Measurements from ENCODE around the gene CTPS1. TPM values are rescaled to one million over a fixed set of nuclear protein-coding genes. Genes with fewer than 3 reads are reported as not detected.

The CTPS1 gene
- total and polyA plus RNA-seq, 2 experiments from 2014 or later: 31.8 to 93.9 TPM

DNA sequence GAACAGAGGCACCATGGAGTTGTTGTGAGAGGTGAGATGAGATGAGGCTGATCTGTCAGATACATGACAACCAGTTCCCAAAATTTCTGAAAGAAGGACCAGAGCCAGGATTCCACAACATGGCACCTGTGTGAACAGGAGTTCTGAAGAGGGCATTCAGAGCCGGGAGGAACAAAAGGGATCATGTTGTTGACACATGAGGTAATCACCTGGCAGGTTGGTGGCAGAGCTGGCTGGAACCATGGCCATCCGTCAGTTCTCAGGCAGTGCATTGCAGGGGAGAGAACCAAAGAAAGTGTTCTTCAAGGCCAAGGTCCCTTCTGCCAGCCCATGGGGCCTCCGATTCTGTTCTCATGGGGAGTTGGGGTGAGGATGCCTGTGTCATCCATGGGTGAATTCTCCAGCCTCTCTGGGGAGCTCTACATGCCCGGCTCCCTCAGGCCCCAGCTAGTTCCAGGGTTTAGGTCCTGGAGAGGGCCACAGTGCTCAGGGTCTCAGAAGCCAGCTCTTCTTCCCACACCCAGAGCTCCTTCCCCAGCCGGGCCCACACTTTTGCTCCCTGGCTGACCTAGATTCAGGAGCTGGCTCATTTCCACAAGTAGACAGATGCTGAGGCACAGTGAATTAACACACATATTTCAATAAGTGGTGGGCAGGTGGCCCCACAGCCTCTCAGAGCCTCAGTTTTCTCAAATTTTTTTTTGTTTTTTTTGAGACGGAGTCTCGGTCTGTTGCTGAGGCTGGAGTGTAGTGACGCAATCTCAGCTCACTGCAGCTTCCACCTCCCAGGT, 49.1 kb upstream of the CTPS1 start (continued):
- TF ChIP-seq, protein P1, sequence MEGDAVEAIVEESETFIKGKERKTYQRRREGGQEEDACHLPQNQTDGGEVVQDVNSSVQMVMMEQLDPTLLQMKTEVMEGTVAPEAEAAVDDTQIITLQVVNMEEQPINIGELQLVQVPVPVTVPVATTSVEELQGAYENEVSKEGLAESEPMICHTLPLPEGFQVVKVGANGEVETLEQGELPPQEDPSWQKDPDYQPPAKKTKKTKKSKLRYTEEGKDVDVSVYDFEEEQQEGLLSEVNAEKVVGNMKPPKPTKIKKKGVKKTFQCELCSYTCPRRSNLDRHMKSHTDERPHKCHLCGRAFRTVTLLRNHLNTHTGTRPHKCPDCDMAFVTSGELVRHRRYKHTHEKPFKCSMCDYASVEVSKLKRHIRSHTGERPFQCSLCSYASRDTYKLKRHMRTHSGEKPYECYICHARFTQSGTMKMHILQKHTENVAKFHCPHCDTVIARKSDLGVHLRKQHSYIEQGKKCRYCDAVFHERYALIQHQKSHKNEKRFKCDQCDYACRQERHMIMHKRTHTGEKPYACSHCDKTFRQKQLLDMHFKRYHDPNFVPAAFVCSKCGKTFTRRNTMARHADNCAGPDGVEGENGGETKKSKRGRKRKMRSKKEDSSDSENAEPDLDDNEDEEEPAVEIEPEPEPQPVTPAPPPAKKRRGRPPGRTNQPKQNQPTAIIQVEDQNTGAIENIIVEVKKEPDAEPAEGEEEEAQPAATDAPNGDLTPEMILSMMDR (conservative IDR thresholded peaks at IDR 0.05; ENCODE audit: low read depth in 2 of 2): no peak
- no peak for TF ChIP-seq EZH2phosphoT487 (IDR thresholded peaks at IDR 0.05; ENCODE audit: unreplicated experiment)
- TF ChIP-seq POLR2AphosphoS5 (IDR thresholded peaks at IDR 0.05; ENCODE audit: low read depth): no peak
- no peak for TF ChIP-seq CREB1 (CRISPR knock-in tag; IDR thresholded peaks at IDR 0.05; ENCODE audit: low read depth)

DNA sequence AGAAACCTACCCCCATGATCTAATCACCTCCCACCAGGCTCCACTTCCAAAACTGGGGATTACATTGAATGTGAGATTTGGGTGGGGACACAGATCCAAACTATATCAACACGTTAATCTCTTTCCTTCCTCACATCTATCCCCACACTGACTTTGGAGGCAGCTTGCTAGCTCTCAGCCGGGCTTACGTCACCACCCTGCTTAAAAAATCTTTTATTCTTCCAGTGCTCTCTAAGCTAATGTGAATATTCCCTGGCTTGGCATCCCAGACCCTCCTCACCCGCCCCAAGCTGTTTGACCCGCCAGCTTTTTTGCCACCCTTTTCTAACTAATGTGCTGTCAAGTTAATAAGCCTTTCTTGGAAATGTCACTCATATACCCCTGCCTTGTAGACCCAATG, 47.9 kb upstream of the CTPS1 start:
- no peak overlapping the region for H3K4me3 Mint-ChIP-seq

DNA sequence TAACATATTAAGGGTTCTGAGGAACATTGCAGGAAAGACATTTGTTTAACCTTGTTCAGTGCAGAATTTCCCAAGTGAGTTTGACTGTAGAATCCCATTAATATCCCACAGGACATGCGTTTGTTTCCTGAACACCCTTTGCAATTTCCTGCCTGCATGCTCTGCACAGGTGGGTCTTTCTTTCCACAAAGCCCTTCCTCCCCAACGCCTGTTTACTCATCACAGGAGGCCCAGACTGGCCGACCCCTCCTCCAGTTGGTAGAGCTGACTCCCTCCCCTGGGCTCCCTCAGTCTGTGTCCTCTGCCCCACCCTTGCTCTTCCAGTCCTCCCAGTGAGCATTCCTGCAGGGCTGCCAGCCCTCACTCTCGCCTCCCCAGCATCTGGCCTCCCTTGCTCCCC, 47.5 kb upstream of the CTPS1 start:
- Mint-ChIP-seq H3K4me1 (peaks cover 19% of the 10 kb centered on the region), H3K27ac (no peak overlapping the region), H3K9me3 (no peaks in the 10 kb centered on the region), H3K4me3 (no peak overlapping the region), H3K27me3 (ENCODE audit: insufficient read depth, low read depth, poor library complexity) (no peaks in the 10 kb centered on the region), H3K36me3 (ENCODE audit: low read depth) (no peaks in the 10 kb centered on the region)
- ATAC-seq (peak; percentile 86), DNase-seq (ENCODE audit: low spot score) (peak; percentile 29)
- Histone ChIP-seq H3K27ac (ENCODE audit: low read depth) (no peak overlapping the region), H2AFZ (peak overlapping the region; percentile 59; the same call in 1 of the 2 replicates), H3K9me2 (ENCODE audit: insufficient read depth) (no peaks in the 10 kb centered on the region), H3F3A (replicated peaks; ENCODE audit: low read depth) (no peaks in the 10 kb centered on the region), H3K79me2 (replicated peaks; ENCODE audit: insufficient read depth) (no peaks in the 10 kb centered on the region), H3K27me3 (ENCODE audit: insufficient read depth) (no peaks in the 10 kb centered on the region), H3K4me1 (ENCODE audit: insufficient read depth) (peaks cover 12% of the 10 kb centered on the region), H3K4me3 (no peak overlapping the region), H3K4me2 (0 out of 2 replicates have a peak overlapping the region, but pooled peaks have one; percentile 29), H3K36me3 (ENCODE audit: insufficient read depth) (no peaks in the 10 kb centered on the region), H4K20me1 (replicated peaks; ENCODE audit: insufficient read depth) (no peaks in the 10 kb centered on the region)
- no peak for TF ChIP-seq ZNF114 (CRISPR knock-in tag; IDR thresholded peaks at IDR 0.05)
- TF ChIP-seq JUNB (IDR thresholded peaks at IDR 0.05; ENCODE audit: unreplicated experiment): no peak
- TF ChIP-seq POLR2AphosphoS5 (IDR thresholded peaks at IDR 0.05; ENCODE audit: low read depth): no peak
- TF ChIP-seq CREB1 (CRISPR knock-in tag; IDR thresholded peaks at IDR 0.05; ENCODE audit: low read depth): no peak
- TF ChIP-seq EZH2phosphoT487 (IDR thresholded peaks at IDR 0.05; ENCODE audit: unreplicated experiment): no peak
- TF ChIP-seq, protein P2, sequence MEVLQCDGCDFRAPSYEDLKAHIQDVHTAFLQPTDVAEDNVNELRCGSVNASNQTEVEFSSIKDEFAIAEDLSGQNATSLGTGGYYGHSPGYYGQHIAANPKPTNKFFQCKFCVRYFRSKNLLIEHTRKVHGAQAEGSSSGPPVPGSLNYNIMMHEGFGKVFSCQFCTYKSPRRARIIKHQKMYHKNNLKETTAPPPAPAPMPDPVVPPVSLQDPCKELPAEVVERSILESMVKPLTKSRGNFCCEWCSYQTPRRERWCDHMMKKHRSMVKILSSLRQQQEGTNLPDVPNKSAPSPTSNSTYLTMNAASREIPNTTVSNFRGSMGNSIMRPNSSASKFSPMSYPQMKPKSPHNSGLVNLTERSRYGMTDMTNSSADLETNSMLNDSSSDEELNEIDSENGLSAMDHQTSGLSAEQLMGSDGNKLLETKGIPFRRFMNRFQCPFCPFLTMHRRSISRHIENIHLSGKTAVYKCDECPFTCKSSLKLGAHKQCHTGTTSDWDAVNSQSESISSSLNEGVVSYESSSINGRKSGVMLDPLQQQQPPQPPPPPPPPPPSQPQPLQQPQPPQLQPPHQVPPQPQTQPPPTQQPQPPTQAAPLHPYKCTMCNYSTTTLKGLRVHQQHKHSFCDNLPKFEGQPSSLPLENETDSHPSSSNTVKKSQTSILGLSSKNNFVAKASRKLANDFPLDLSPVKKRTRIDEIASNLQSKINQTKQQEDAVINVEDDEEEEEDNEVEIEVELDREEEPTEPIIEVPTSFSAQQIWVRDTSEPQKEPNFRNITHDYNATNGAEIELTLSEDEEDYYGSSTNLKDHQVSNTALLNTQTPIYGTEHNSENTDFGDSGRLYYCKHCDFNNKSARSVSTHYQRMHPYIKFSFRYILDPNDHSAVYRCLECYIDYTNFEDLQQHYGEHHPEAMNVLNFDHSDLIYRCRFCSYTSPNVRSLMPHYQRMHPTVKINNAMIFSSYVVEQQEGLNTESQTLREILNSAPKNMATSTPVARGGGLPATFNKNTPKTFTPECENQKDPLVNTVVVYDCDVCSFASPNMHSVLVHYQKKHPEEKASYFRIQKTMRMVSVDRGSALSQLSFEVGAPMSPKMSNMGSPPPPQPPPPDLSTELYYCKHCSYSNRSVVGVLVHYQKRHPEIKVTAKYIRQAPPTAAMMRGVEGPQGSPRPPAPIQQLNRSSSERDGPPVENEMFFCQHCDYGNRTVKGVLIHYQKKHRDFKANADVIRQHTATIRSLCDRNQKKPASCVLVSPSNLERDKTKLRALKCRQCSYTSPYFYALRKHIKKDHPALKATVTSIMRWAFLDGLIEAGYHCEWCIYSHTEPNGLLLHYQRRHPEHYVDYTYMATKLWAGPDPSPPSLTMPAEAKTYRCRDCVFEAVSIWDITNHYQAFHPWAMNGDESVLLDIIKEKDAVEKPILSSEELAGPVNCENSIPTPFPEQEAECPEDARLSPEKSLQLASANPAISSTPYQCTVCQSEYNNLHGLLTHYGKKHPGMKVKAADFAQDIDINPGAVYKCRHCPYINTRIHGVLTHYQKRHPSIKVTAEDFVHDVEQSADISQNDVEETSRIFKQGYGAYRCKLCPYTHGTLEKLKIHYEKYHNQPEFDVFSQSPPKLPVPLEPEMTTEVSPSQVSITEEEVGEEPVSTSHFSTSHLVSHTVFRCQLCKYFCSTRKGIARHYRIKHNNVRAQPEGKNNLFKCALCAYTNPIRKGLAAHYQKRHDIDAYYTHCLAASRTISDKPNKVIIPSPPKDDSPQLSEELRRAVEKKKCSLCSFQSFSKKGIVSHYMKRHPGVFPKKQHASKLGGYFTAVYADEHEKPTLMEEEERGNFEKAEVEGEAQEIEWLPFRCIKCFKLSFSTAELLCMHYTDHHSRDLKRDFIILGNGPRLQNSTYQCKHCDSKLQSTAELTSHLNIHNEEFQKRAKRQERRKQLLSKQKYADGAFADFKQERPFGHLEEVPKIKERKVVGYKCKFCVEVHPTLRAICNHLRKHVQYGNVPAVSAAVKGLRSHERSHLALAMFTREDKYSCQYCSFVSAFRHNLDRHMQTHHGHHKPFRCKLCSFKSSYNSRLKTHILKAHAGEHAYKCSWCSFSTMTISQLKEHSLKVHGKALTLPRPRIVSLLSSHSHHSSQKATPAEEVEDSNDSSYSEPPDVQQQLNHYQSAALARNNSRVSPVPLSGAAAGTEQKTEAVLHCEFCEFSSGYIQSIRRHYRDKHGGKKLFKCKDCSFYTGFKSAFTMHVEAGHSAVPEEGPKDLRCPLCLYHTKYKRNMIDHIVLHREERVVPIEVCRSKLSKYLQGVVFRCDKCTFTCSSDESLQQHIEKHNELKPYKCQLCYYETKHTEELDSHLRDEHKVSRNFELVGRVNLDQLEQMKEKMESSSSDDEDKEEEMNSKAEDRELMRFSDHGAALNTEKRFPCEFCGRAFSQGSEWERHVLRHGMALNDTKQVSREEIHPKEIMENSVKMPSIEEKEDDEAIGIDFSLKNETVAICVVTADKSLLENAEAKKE (CRISPR knock-in tag; IDR thresholded peaks at IDR 0.05): no peak

More for the DNA sequence above, 47.9 kb upstream of the CTPS1 start:
- no peaks in the 10 kb centered on the region for H3K79me2 ChIP-seq (replicated peaks; ENCODE audit: insufficient read depth)
- ATAC-seq: no peak
- no peaks in the 10 kb centered on the region for H3K27me3 Mint-ChIP-seq (ENCODE audit: insufficient read depth, low read depth, poor library complexity)
- no peak overlapping the region for H3K4me3 ChIP-seq
- H4K20me1 ChIP-seq (replicated peaks; ENCODE audit: insufficient read depth): no peaks in the 10 kb centered on the region
- H2AFZ ChIP-seq: peak overlapping the region; percentile 59; the same call in 1 of the 2 replicates
- no peak overlapping the region for H3K27ac ChIP-seq (ENCODE audit: low read depth)
- DNase-seq (ENCODE audit: low spot score): no peak
- 0 out of 2 replicates have a peak overlapping the region, but pooled peaks have one; percentile 29 for H3K4me2 ChIP-seq
- no peak for TF ChIP-seq EZH2 (IDR thresholded peaks at IDR 0.05; ENCODE audit: low read depth, unreplicated experiment)
- TF ChIP-seq, protein P3, sequence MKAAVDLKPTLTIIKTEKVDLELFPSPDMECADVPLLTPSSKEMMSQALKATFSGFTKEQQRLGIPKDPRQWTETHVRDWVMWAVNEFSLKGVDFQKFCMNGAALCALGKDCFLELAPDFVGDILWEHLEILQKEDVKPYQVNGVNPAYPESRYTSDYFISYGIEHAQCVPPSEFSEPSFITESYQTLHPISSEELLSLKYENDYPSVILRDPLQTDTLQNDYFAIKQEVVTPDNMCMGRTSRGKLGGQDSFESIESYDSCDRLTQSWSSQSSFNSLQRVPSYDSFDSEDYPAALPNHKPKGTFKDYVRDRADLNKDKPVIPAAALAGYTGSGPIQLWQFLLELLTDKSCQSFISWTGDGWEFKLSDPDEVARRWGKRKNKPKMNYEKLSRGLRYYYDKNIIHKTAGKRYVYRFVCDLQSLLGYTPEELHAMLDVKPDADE (IDR thresholded peaks at IDR 0.05): no peak
- H3K9me3 Mint-ChIP-seq: no peaks in the 10 kb centered on the region
- no peaks in the 10 kb centered on the region for H3K27me3 ChIP-seq (ENCODE audit: insufficient read depth)
- no peaks in the 10 kb centered on the region for H3F3A ChIP-seq (replicated peaks; ENCODE audit: low read depth)
- H3K27ac Mint-ChIP-seq: no peak overlapping the region
- H3K36me3 ChIP-seq (ENCODE audit: insufficient read depth): no peaks in the 10 kb centered on the region
- peaks cover 12% of the 10 kb centered on the region for H3K4me1 ChIP-seq (ENCODE audit: insufficient read depth)
- H3K36me3 Mint-ChIP-seq (ENCODE audit: low read depth): no peaks in the 10 kb centered on the region
- H3K9me2 ChIP-seq (ENCODE audit: insufficient read depth): no peaks in the 10 kb centered on the region
- peaks cover 19% of the 10 kb centered on the region for H3K4me1 Mint-ChIP-seq
